Endodermal cell (in vitro differentiated cells): ENCODE data around the gene UNK. TPM values are rescaled to one million over a fixed set of nuclear protein-coding genes. Genes with fewer than 3 reads are reported as not detected.

Experiments used
- DNase-seq: peaks from one replicate; pipeline ENCODE4 v3.0.0-alpha.2; 2017
- H3K27ac ChIP-seq: 2 replicates; pipeline ENCODE4 v1.5.1; 2013; ENCODE audit warnings: mild to moderate bottlenecking, low read depth, low read length, moderate library complexity
- H3K27me3 ChIP-seq: 2 replicates; pipeline ENCODE4 v1.6.1; 2013; ENCODE audit warnings: mild to moderate bottlenecking, low read length, moderate library complexity; ENCODE audit not compliant: insufficient read depth, control insufficient read depth, poor library complexity, severe bottlenecking
- H3K36me3 ChIP-seq: 2 replicates; pipeline ENCODE4 v1.7.0; 2013; ENCODE audit warnings: mild to moderate bottlenecking, low read length, moderate library complexity; ENCODE audit not compliant: control insufficient read depth, insufficient read depth
- H3K4me1 ChIP-seq: one replicate; pipeline ENCODE4 v1.7.0; 2013; ENCODE audit warnings: low read length; ENCODE audit not compliant: control insufficient read depth, insufficient read depth
- H3K4me3 ChIP-seq: 2 replicates; pipeline ENCODE4 v1.5.1; 2013; ENCODE audit warnings: mild to moderate bottlenecking, low read length, moderate library complexity
- H3K9ac ChIP-seq: 2 replicates; pipeline ENCODE4 v1.6.1; 2013; ENCODE audit warnings: mild to moderate bottlenecking, low read length, moderate library complexity; ENCODE audit not compliant: poor library complexity, severe bottlenecking; ENCODE audit errors: extremely low read depth
- H3K9me3 ChIP-seq: 2 replicates; pipeline ENCODE4 v1.6.1; 2013; ENCODE audit warnings: mild to moderate bottlenecking, low read length, moderate library complexity; ENCODE audit not compliant: control insufficient read depth
- H3K27ac Mint-ChIP-seq: 2 replicates; pipeline ENCODE4 v1.8.0; 2020; ENCODE audit warnings: mixed read lengths
- H3K27me3 Mint-ChIP-seq: 2 replicates; pipeline ENCODE4 v1.8.0; 2021; ENCODE audit warnings: mild to moderate bottlenecking, mixed read lengths; ENCODE audit not compliant: insufficient read depth
- H3K36me3 Mint-ChIP-seq: 2 replicates; pipeline ENCODE4 v1.8.0; 2020; ENCODE audit warnings: low read depth, mixed read lengths
- H3K4me1 Mint-ChIP-seq: 2 replicates; pipeline ENCODE4 v1.8.0; 2020; ENCODE audit warnings: mixed read lengths
- H3K4me3 Mint-ChIP-seq: 2 replicates; pipeline ENCODE4 v1.8.0; 2020; ENCODE audit warnings: mild to moderate bottlenecking, moderate library complexity, mixed read lengths
- H3K9me3 Mint-ChIP-seq: 2 replicates; pipeline ENCODE4 v1.8.0; 2020; ENCODE audit warnings: mild to moderate bottlenecking, mixed read lengths
- WGBS, 2 experiments: methylation state at CpG; one replicate each; pipeline versions ENCODE4 v1.1.5 to v1.1.7; 2013; ENCODE audit warnings: missing lambda C conversion rate in 2 of 2, mixed read lengths in 1 of 2; ENCODE audit not compliant: insufficient coverage in 1 of 2, insufficient read length in 1 of 2; 5-methylcytosine and 5-hydroxymethylcytosine counted together
- total RNA-seq, 2 donors: library from RNA; stranded (reverse); fragmentation: NEBNext Ultra II Directional in 1 of 2; extraction: Animal tissue kit (Norgen Biotek cat#: 25700) in 1 of 2; gene quantifications; 2 replicates in 1 of 2; 3 replicates in 1 of 2; pipeline ENCODE4 v1.2.1, GENCODE V29; 2021
- TF ChIP-seq, protein P1 (sequence below): fragments of 200-600 bp; sonication (generic); conservative IDR thresholded peaks from 2 replicates; pipeline ENCODE4 v1.5.0; 2021; ENCODE audit warnings: antibody characterized with exemption, mild to moderate bottlenecking

UNK gene
- total RNA-seq, 2 donors from 2014 or later = 38.0 to 39.0 TPM

GRCh38 chr17:75830164-75831031 lies 45.8 kb downstream of the UNK start:
- Histone ChIP-seq H3K27me3 (no peaks in the 10 kb centered on the region), H3K4me3 (no peak overlapping the region), H3K9ac (no peak overlapping the region), H3K36me3 (peaks cover 6% of the 10 kb centered on the region), H3K4me1 (no peaks in the 10 kb centered on the region), H3K27ac (no peak overlapping the region), H3K9me3 (no peaks in the 10 kb centered on the region)
- TF ChIP-seq, protein P1, sequence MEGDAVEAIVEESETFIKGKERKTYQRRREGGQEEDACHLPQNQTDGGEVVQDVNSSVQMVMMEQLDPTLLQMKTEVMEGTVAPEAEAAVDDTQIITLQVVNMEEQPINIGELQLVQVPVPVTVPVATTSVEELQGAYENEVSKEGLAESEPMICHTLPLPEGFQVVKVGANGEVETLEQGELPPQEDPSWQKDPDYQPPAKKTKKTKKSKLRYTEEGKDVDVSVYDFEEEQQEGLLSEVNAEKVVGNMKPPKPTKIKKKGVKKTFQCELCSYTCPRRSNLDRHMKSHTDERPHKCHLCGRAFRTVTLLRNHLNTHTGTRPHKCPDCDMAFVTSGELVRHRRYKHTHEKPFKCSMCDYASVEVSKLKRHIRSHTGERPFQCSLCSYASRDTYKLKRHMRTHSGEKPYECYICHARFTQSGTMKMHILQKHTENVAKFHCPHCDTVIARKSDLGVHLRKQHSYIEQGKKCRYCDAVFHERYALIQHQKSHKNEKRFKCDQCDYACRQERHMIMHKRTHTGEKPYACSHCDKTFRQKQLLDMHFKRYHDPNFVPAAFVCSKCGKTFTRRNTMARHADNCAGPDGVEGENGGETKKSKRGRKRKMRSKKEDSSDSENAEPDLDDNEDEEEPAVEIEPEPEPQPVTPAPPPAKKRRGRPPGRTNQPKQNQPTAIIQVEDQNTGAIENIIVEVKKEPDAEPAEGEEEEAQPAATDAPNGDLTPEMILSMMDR = peak; percentile 78
- Mint-ChIP-seq H3K9me3 (no peaks in the 10 kb centered on the region), H3K4me1 (peaks cover 14% of the 10 kb centered on the region), H3K36me3 (peaks cover 3% of the 10 kb centered on the region), H3K27me3 (no peaks in the 10 kb centered on the region), H3K4me3 (peak overlapping the region; percentile 45), H3K27ac (peak overlapping the region; percentile 88)
- 74 to 82% methylated on average over 19 to 27 of the region's 27 CpGs for WGBS, 2 experiments
- peak; percentile 96 for DNase-seq

DNA sequence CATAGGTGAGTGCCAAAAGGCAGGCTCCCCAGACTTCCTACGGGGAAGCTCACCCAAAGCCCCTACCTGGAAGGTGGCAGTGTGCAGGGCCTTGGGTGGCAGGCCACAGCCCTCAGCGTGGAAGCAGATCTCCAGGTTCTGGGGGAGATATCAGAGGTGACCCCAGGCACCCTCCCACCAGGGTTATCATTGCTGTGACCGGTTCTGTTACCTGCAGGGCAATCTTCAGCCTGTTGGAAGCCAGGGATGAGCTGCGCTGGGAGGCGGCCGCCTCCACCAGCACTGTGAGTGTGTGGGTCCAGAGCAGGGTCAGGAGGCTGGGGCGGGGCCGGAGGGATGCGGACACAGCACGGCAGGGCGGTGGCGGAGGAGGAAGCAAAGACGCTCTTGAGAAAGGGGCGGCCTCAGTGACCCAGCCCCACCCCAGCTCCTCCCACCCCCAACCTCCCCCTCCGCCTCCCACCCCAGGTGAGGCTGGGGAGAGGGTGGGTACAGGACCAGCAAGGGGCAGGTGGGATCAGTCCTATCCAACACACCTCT lies 46.5 kb downstream of the UNK start:
- Histone ChIP-seq H3K27ac (no peak overlapping the region), H3K36me3 (peaks cover 6% of the 10 kb centered on the region), H3K4me3 (no peak overlapping the region), H3K4me1 (no peaks in the 10 kb centered on the region), H3K9ac (no peak overlapping the region), H3K9me3 (no peaks in the 10 kb centered on the region), H3K27me3 (no peaks in the 10 kb centered on the region)
- TF ChIP-seq, protein P1 = no peak
- peaks cover 2% of the 10 kb centered on the region for H3K36me3 Mint-ChIP-seq
- WGBS, 2 experiments = 83 to 92% methylated on average over 1 to 8 of the region's 15 CpGs
- peaks cover 14% of the 10 kb centered on the region for H3K4me1 Mint-ChIP-seq
- no peak for DNase-seq
- H3K27me3 Mint-ChIP-seq = no peaks in the 10 kb centered on the region
- no peaks in the 10 kb centered on the region for H3K9me3 Mint-ChIP-seq
- peak overlapping the region; percentile 45 for H3K4me3 Mint-ChIP-seq
- no peak overlapping the region for H3K27ac Mint-ChIP-seq

GRCh38 chr17:75832164-75832651 lies 47.6 kb downstream of the UNK start:
- Mint-ChIP-seq H3K27ac (peak overlapping the region; percentile 66), H3K27me3 (no peaks in the 10 kb centered on the region), H3K4me1 (peaks cover 14% of the 10 kb centered on the region), H3K4me3 (peak overlapping the region; percentile 12), H3K9me3 (no peaks in the 10 kb centered on the region), H3K36me3 (no peaks in the 10 kb centered on the region)
- TF ChIP-seq, protein P1 = no peak
- no peaks in the 10 kb centered on the region for H3K36me3 ChIP-seq
- no peak overlapping the region for H3K27ac ChIP-seq
- no peaks in the 10 kb centered on the region for H3K27me3 ChIP-seq
- no peaks in the 10 kb centered on the region for H3K4me1 ChIP-seq
- WGBS, 2 experiments = 88 to 94% methylated on average over 5 to 10 of the region's 10 CpGs
- peak; percentile 70 for DNase-seq
- H3K9ac ChIP-seq = no peak overlapping the region
- no peaks in the 10 kb centered on the region for H3K9me3 ChIP-seq
- no peak overlapping the region for H3K4me3 ChIP-seq
